GM12874 (cell line): ENCODE data around the gene GCNA.

ENCODE experiments used
- TF ChIP-seq, protein P1 (sequence below): IDR thresholded peaks from 2 replicates; pipeline ENCODE4 v1.5.1; 2011; ENCODE audit warnings: low read depth, mild to moderate bottlenecking, control low read depth, low read length, moderate library complexity; ENCODE audit not compliant: insufficient read depth

Gene GCNA

DNA sequence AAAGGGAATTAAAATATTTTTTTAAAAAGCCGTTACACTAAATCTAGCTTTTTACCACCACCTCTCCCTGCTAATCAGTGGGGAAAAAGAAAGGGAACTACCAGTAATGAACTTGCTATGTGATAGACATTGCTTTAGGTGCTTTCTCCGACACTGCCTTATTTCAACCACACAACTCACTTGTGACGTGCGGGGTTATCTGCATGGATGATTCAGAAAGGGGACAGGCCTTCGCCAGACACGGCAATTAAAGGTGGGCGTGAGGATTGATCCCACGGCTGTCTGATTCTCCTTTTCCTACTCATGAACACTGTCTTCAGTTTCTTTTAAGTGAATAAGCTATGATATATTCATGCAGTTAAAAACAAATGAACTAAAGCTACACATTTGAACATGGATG is 41.0 kb downstream of the GCNA start:
- TF ChIP-seq, protein P1, sequence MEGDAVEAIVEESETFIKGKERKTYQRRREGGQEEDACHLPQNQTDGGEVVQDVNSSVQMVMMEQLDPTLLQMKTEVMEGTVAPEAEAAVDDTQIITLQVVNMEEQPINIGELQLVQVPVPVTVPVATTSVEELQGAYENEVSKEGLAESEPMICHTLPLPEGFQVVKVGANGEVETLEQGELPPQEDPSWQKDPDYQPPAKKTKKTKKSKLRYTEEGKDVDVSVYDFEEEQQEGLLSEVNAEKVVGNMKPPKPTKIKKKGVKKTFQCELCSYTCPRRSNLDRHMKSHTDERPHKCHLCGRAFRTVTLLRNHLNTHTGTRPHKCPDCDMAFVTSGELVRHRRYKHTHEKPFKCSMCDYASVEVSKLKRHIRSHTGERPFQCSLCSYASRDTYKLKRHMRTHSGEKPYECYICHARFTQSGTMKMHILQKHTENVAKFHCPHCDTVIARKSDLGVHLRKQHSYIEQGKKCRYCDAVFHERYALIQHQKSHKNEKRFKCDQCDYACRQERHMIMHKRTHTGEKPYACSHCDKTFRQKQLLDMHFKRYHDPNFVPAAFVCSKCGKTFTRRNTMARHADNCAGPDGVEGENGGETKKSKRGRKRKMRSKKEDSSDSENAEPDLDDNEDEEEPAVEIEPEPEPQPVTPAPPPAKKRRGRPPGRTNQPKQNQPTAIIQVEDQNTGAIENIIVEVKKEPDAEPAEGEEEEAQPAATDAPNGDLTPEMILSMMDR: no peak

DNA sequence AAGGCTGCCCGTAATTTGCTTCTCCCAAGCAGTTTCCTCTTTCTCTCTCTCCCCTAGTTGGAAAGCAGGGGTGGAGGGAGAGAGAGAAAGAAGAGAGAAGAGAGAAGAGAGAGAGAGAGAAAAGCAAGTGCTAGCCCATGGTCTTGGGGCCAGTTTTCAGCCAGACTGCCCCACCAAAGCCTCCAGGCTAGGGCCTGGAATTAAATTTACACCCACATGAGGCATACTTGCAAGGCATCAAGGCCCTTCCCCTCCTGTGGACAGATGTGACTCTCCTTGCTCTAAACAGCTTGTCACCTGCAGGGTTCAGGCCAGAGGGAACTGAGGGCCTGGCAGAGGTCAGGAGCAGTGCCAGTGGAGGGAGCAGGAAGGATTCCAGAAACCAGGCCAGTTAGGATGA is 41.7 kb downstream of the GCNA start:
- TF ChIP-seq, protein P1: no peak

DNA sequence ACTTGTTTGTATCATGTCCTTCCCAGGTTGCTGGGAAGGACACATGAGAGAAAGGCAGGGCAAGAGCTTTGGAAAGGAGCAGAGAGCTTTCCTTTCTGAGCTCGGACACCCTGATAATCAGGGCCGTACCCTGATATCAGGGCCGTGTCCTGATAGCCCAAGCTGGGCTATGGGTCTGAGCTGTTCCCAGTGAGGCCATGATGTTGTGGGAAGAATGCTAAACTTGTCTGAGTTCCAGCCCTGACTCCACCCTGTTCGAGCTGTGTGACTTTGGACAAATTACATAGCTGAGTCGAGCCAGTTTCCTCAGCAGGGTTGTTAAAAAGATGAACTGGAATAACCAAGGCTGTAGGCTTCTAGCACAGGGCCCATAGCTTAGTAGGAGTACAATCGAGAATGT is 43.4 kb downstream of the GCNA start:
- TF ChIP-seq, protein P1: no peak

DNA sequence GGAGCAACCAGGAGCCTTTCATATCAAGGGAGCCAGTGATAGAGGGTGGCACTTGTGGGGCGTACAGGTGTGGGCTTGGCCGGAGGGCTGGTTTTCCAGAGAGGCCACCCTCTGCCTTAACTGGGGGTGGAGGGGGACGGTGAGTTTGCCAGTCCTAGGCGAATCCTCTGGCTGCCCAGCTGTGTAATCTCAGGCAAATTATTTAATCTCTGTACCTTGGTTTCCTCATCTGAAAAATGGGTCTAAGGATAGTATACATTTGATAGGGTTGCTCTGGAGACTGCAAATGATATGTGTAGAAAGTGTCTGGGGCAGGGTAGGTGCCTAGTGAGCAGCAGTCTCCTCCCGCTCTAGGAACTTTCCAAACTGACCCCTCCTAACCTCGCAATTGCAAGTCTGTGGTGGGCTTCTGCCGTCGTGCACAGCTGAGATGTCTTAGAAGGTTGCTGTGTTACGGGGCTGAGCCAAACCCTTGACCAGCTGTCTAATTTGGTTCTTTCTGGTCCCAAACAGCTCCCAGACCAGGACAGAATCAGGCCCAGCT is 43.9 kb downstream of the GCNA start:
- TF ChIP-seq, protein P1: no peak

DNA sequence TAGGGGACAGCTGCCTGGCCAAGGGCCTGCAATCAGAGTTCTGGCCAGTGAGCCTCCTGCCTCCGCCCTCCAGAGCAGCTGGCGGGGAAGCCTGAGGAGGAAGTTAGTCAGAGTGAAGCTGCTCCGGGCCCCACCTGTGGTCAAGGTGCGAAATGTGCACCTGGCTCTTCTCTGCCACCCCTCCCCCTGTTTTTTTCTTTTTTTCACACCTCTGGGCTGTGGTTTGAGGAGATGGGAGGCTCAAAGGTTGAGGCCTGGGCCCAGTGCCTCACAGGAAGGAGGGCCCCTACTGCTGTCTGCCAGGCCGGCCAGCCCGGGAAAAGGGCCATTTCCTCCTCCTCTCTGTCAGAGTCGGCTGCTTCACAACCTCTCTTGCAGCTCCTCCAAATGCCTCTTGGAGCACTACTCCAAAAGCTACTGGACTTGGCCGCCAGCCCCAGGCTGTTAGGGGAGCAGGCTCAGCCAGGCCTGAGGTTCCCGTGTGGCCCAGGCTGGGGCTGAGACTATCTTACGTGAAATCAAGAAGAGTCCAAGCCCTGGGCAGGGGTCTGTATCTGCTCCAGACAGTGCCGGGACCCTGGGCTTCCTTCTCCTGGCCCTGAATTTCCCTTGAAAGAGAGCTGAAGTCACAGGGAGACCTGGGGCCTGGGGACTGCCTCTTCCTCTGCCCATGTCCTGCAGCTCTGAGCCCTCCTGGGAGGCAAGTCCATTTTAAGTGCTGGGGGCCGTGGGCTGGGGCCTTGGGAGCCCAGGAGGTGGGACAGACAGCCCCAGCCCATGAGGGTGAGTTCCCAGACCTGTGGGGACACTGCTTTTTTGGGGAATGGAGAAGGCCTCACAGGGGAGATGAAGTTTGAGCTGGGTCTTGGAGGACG is 44.6 kb downstream of the GCNA start:
- TF ChIP-seq, protein P1: no peak

DNA sequence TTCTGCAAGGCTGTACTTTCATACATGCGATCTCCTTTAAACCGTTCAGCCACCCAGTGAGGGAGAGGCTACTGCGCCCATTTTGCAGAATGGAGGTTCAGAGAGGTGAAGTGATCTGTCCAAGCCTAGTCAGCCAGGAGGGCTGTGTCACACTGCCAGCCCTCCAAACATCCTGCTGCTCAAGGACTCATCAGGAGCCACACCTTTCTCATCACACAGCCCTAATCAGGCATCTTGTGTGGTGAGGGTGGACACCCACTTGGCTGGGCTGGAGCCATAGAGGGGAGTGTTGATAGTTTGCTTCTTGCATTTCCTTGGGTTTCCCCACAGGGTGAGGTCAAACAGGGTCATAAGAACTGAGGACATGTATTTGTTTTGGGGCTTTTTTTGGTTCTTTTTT is 45.5 kb downstream of the GCNA start:
- TF ChIP-seq, protein P1: no peak

DNA sequence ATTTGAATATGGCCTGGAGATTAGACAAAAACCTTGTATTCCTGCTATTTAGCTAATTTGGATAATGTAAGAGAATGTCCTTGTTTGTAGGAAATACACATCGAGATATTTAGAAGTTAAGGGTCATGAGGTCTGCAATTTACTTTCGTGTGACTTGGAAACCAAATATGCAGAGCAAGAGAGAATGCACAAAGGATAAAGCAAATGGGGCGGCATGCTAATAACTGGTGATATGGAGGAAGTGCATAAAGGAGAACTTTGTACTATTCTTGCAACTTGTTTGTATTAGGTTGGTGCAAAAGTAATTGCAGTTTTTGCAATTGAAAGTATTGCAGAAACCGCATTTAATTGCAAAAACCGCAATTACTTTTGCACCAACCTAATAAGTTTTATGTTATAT is 47.2 kb downstream of the GCNA start:
- TF ChIP-seq, protein P1: no peak
